Neuronal stem cell (in vitro differentiated cells): ENCODE results near the gene ZNF557.

Source experiments
- DNase-seq: peaks from one replicate; pipeline ENCODE4 v3.0.0-alpha.2; 2013; ENCODE audit warnings: low spot score
- H2AFZ ChIP-seq: one replicate; pipeline ENCODE4 v1.6.1; 2013; ENCODE audit warnings: mild to moderate bottlenecking, low read length, inconsistent platforms
- H2AK5ac ChIP-seq: 2 replicates; pipeline ENCODE4 v1.6.1; 2013; ENCODE audit warnings: low read depth, mild to moderate bottlenecking, inconsistent platforms, low read length, moderate library complexity, mixed read lengths
- H2BK120ac ChIP-seq: 2 replicates; pipeline ENCODE4 v1.6.1; 2013; ENCODE audit warnings: low read depth, mild to moderate bottlenecking, inconsistent platforms, low read length, moderate library complexity, mixed read lengths
- H2BK12ac ChIP-seq: one replicate; pipeline ENCODE4 v1.6.1; 2013; ENCODE audit warnings: low read length, inconsistent platforms
- H2BK15ac ChIP-seq: 2 replicates; pipeline ENCODE4 v1.6.1; 2013; ENCODE audit warnings: mild to moderate bottlenecking, low read length, inconsistent platforms, mixed read lengths
- H2BK5ac ChIP-seq: one replicate; pipeline ENCODE4 v1.6.1; 2013; ENCODE audit warnings: inconsistent platforms, mild to moderate bottlenecking, low read length, moderate library complexity
- H3K14ac ChIP-seq: one replicate; pipeline ENCODE4 v1.6.1; 2013; ENCODE audit warnings: low read length, inconsistent platforms
- H3K18ac ChIP-seq: 2 replicates; pipeline ENCODE4 v1.6.1; 2013; ENCODE audit warnings: low read length, inconsistent platforms
- H3K23ac ChIP-seq: 2 replicates; pipeline ENCODE4 v1.6.1; 2013; ENCODE audit warnings: low read depth, mild to moderate bottlenecking, mixed read lengths, low read length, inconsistent platforms; ENCODE audit not compliant: poor library complexity
- H3K27ac ChIP-seq: replicated peaks from 3 replicates; pipeline ENCODE4 v1.5.1; 2013; ENCODE audit warnings: low read length, inconsistent platforms
- H3K27me3 ChIP-seq, 3 experiments: 2 replicates each; pipeline ENCODE4 v1.6.1; 2013; ENCODE audit warnings: low read length in 3 of 3, mild to moderate bottlenecking in 2 of 3, inconsistent platforms in 1 of 3, low read depth in 1 of 3, mixed read lengths in 1 of 3, moderate library complexity in 1 of 3; ENCODE audit not compliant: control insufficient read depth in 3 of 3, insufficient read depth in 3 of 3
- H3K36me3 ChIP-seq, 2 donors: replicated peaks in 1 of 2; 2 replicates each; pipeline ENCODE4 v1.6.1; 2013; ENCODE audit warnings: low read length in 2 of 2; ENCODE audit not compliant: control insufficient read depth in 2 of 2, insufficient read depth in 2 of 2
- H3K4ac ChIP-seq: 2 replicates; pipeline ENCODE4 v1.6.1; 2013; ENCODE audit warnings: inconsistent platforms, mild to moderate bottlenecking, low read length, moderate library complexity
- H3K4me1 ChIP-seq, 2 donors: 1 replicate in 1 of 2; 2 replicates in 1 of 2; pipeline ENCODE4 v1.6.1; 2013; ENCODE audit warnings: low read length in 2 of 2, low read depth in 1 of 2; ENCODE audit not compliant: control insufficient read depth in 2 of 2, insufficient read depth in 1 of 2
- H3K4me2 ChIP-seq: one replicate; pipeline ENCODE4 v1.6.1; 2013; ENCODE audit warnings: mild to moderate bottlenecking, low read length, inconsistent platforms; ENCODE audit not compliant: insufficient read depth, poor library complexity, severe bottlenecking
- H3K4me3 ChIP-seq, 2 donors: 2 replicates each; pipeline ENCODE4 v1.5.1; 2013; ENCODE audit warnings: low read length in 2 of 2, mild to moderate bottlenecking in 2 of 2, inconsistent platforms in 1 of 2, moderate library complexity in 1 of 2
- H3K79me1 ChIP-seq: one replicate; pipeline ENCODE4 v1.6.1; 2013; ENCODE audit warnings: low read depth, mild to moderate bottlenecking, inconsistent platforms, low read length, moderate library complexity
- H3K9ac ChIP-seq: one replicate; pipeline ENCODE4 v1.6.1; 2013; ENCODE audit warnings: mild to moderate bottlenecking, low read depth, low read length, inconsistent platforms; ENCODE audit not compliant: poor library complexity
- H3K9me3 ChIP-seq, 2 donors: replicated peaks in 1 of 2; 2 replicates each; pipeline versions ENCODE3 to v1.6.1; 2013; ENCODE audit warnings: low read length in 2 of 2, mild to moderate bottlenecking in 2 of 2, inconsistent platforms in 1 of 2, low read depth in 1 of 2, mixed read lengths in 1 of 2, moderate library complexity in 1 of 2; ENCODE audit not compliant: control insufficient read depth in 2 of 2, insufficient read depth in 1 of 2
- H4K8ac ChIP-seq: one replicate; pipeline ENCODE4 v1.6.1; 2013; ENCODE audit warnings: low read depth, mild to moderate bottlenecking, inconsistent platforms, low read length, moderate library complexity
- H4K91ac ChIP-seq: one replicate; pipeline ENCODE4 v1.6.1; 2013; ENCODE audit warnings: low read length, low read depth, mild to moderate bottlenecking, inconsistent platforms; ENCODE audit not compliant: poor library complexity
- WGBS, 2 donors: extraction: QIAGEN DNeasy Blood & Tissue Kit; methylation state at CpG; one replicate each; pipeline ENCODE4 v1.1.7; 2013; ENCODE audit warnings: missing lambda C conversion rate in 2 of 2, mixed read lengths in 1 of 2; ENCODE audit not compliant: insufficient read length in 2 of 2, insufficient replicate concordance in 1 of 2; ENCODE audit errors: extremely low coverage in 2 of 2; 5-methylcytosine and 5-hydroxymethylcytosine counted together

Gene ZNF557

GRCh38 chr19:7072541-7072940, 3.0 kb downstream of the ZNF557 start:
- Histone ChIP-seq H4K91ac (no peak overlapping the region), H3K27ac (no peak overlapping the region), H2BK5ac (no peak overlapping the region), H2BK12ac (no peak overlapping the region), H3K4ac (no peak overlapping the region), H3K9me3 (peaks cover 9 to 29% of the 10 kb centered on the region in 2 donors), H3K4me3 (no peak overlapping the region), H3K23ac (no peak overlapping the region), H3K4me2 (no peak overlapping the region), H3K36me3 (peaks cover 39 to 69% of the 10 kb centered on the region in 2 donors), H2AFZ (no peak overlapping the region), H3K9ac (no peak overlapping the region), H3K27me3 (no peaks in the 10 kb centered on the region), H2BK120ac (no peak overlapping the region), H2AK5ac (no peak overlapping the region), H3K14ac (no peak overlapping the region), H3K79me1 (peaks cover 3% of the 10 kb centered on the region), H4K8ac (no peak overlapping the region), H2BK15ac (no peak overlapping the region), H3K18ac (no peak overlapping the region), H3K4me1 (peaks cover 0 to 6% of the 10 kb centered on the region in 2 donors)
- 100% methylated on average over 1 of the region's 6 CpGs for WGBS, 2 donors
- no peak for DNase-seq

GRCh38 chr19:7074705-7075282, 5.3 kb downstream of the ZNF557 start:
- Histone ChIP-seq H2BK120ac (no peak overlapping the region), H3K4me3 (no peak overlapping the region), H3K36me3 (peaks cover 45 to 90% of the 10 kb centered on the region in 2 donors), H4K8ac (no peak overlapping the region), H2BK5ac (no peak overlapping the region), H3K23ac (no peak overlapping the region), H2AFZ (no peak overlapping the region), H3K9me3 (peaks cover 16 to 49% of the 10 kb centered on the region in 2 donors), H3K27me3 (no peaks in the 10 kb centered on the region), H3K4me2 (no peak overlapping the region), H3K4me1 (peaks cover 0 to 4% of the 10 kb centered on the region in 2 donors), H4K91ac (no peak overlapping the region), H2AK5ac (no peak overlapping the region), H3K14ac (no peak overlapping the region), H3K79me1 (peaks cover 2% of the 10 kb centered on the region), H3K4ac (no peak overlapping the region), H3K9ac (no peak overlapping the region), H3K18ac (no peak overlapping the region), H2BK15ac (no peak overlapping the region), H2BK12ac (no peak overlapping the region), H3K27ac (no peak overlapping the region)
- no peak for DNase-seq
- WGBS, 2 donors = no CpG with 5 or more reads among the region's 29 CpGs

GRCh38 chr19:7076151-7076550, 6.6 kb downstream of the ZNF557 start:
- Histone ChIP-seq H3K18ac (no peak overlapping the region), H4K91ac (no peak overlapping the region), H3K23ac (no peak overlapping the region), H4K8ac (no peak overlapping the region), H3K27ac (no peak overlapping the region), H2BK15ac (no peak overlapping the region), H3K79me1 (peaks cover 1% of the 10 kb centered on the region), H2AK5ac (no peak overlapping the region), H3K4ac (no peak overlapping the region), H3K4me2 (no peak overlapping the region), H3K4me1 (no peaks in the 10 kb centered on the region), H2AFZ (no peak overlapping the region), H3K9me3 (peaks cover 28 to 63% of the 10 kb centered on the region in 2 donors), H2BK120ac (no peak overlapping the region), H3K4me3 (no peak overlapping the region), H3K27me3 (no peaks in the 10 kb centered on the region), H2BK12ac (no peak overlapping the region), H3K14ac (no peak overlapping the region), H3K36me3 (peaks cover 56 to 95% of the 10 kb centered on the region in 2 donors), H2BK5ac (no peak overlapping the region), H3K9ac (no peak overlapping the region)
- no peak for DNase-seq
- WGBS, 2 donors = no CpG with 5 or more reads among the region's 6 CpGs

- Histone ChIP-seq H2BK5ac (no peak overlapping the region), H3K36me3 (peaks cover 61 to 99% of the 10 kb centered on the region in 2 donors), H3K4ac (no peak overlapping the region), H3K27ac (no peak overlapping the region), H3K4me3 (no peak overlapping the region), H4K8ac (no peak overlapping the region), H3K18ac (no peak overlapping the region), H2BK120ac (no peak overlapping the region), H3K14ac (no peak overlapping the region), H3K4me1 (no peaks in the 10 kb centered on the region), H2BK12ac (no peak overlapping the region), H3K23ac (no peak overlapping the region), H2AK5ac (no peak overlapping the region), H3K79me1 (peaks cover 1% of the 10 kb centered on the region), H3K27me3 (no peaks in the 10 kb centered on the region), H3K9me3 (peaks cover 42 to 75% of the 10 kb centered on the region in 2 donors), H3K4me2 (no peak overlapping the region), H4K91ac (no peak overlapping the region), H2AFZ (no peak overlapping the region), H3K9ac (no peak overlapping the region), H2BK15ac (no peak overlapping the region)
- no peak for DNase-seq
- WGBS, 2 donors = no CpG with 5 or more reads among the region's 2 CpGs
Measured at GRCh38 chr19:7078008-7078407, 8.5 kb downstream of the ZNF557 start.
